ENCODE data around the gene YKT6. TPM values are rescaled to one million over a fixed set of nuclear protein-coding genes. Genes with fewer than 3 reads are reported as not detected.
"Not testable (repeated sequence)": the region's sequence is repeated elsewhere in the genome, so short reads cannot be mapped to it uniquely, and the experiment has no call there.

The YKT6 gene
- total RNA-seq, 4 donors from 2014 or later: 51.7 to 90.0 (median 60.2) TPM

GRCh38 chr7:44197474-44197873 lies 3.3 kb upstream of the YKT6 start:
- no peak for TF ChIP-seq CTCF (IDR thresholded peaks at IDR 0.05)
- no peak for TF ChIP-seq POLR2A (IDR thresholded peaks at IDR 0.05)

GRCh38 chr7:44200163-44200562 lies 615 bp upstream of the YKT6 start:
- WGBS, 2 donors: 80 to 83% methylated on average over 2 to 3 of the region's 3 CpGs
- not testable (repeated sequence) for H3K27me3 ChIP-seq; DNase-seq; H3K9me3 ChIP-seq; H3K4me3 ChIP-seq (replicated peaks in 1 of 3); H3K27ac ChIP-seq; H3K36me3 ChIP-seq
- peaks cover 13 to 15% of the 10 kb centered on the region in 2 donors for H3K4me1 ChIP-seq
- intact Hi-C loops (cut with DNase I): loop anchor here (10.0 kb wide), 1 partner anchor 75 kb away; the partner anchor contains the start of gene POLD2

More at GRCh38 chr7:44197474-44197873, 3.3 kb upstream of the YKT6 start:
- Histone ChIP-seq H3K9me3 (no peaks in the 10 kb centered on the region), H3K27me3 (no peaks in the 10 kb centered on the region), H3K27ac (no peak overlapping the region), H3K4me3 (replicated peaks in 1 of 3) (no peak overlapping the region), H3K4me1 (peaks cover 10 to 12% of the 10 kb centered on the region in 2 donors), H3K36me3 (no peaks in the 10 kb centered on the region)
- intact Hi-C loops (cut with DNase I): no loop called here
- no peak for DNase-seq
- 80 to 86% methylated on average over 7 of the region's 7 CpGs for WGBS, 2 donors

- Histone ChIP-seq H3K27ac (no peak overlapping the region), H3K9me3 (no peaks in the 10 kb centered on the region)
- intact Hi-C loops (cut with DNase I): loop anchor here (10.0 kb wide), 1 partner anchor 77 kb away; the partner anchor contains the start of gene POLD2
These were observed 1.0 kb downstream of the YKT6 start for GRCh38 chr7:44201813-44202212.

GRCh38 chr7:44206008-44206407 lies 5.2 kb downstream of the YKT6 start:
- no peak overlapping the region for H3K27ac ChIP-seq
- H3K36me3 ChIP-seq: peaks cover 48 to 57% of the 10 kb centered on the region in 2 donors
- peaks cover 13 to 15% of the 10 kb centered on the region in 2 donors for H3K4me1 ChIP-seq
- 95% methylated on average over 4 to 5 of the region's 5 CpGs for WGBS, 2 donors
- H3K27me3 ChIP-seq: no peaks in the 10 kb centered on the region
- intact Hi-C loops (cut with DNase I): loop anchor here (10.0 kb wide), 1 partner anchor 81 kb away; the partner anchor contains the start of gene POLD2
- H3K9me3 ChIP-seq: no peaks in the 10 kb centered on the region
- TF ChIP-seq POLR2A (IDR thresholded peaks at IDR 0.05) (no peak), CTCF (IDR thresholded peaks at IDR 0.05) (no peak)
- no peak overlapping the region for H3K4me3 ChIP-seq (replicated peaks in 1 of 3)
- DNase-seq: no peak

More at GRCh38 chr7:44201813-44202212, 1.0 kb downstream of the YKT6 start:
- peak overlapping the region in 1 of 3 donors; percentile 77 for H3K4me3 ChIP-seq (replicated peaks in 1 of 3)
- no peaks in the 10 kb centered on the region for H3K27me3 ChIP-seq
- peaks cover 12 to 20% of the 10 kb centered on the region in 2 donors for H3K36me3 ChIP-seq
- TF ChIP-seq POLR2A (IDR thresholded peaks at IDR 0.05) (no peak), CTCF (IDR thresholded peaks at IDR 0.05) (no peak)
- WGBS, 2 donors: 28 to 32% methylated on average over 8 of the region's 8 CpGs
- peaks cover 13 to 15% of the 10 kb centered on the region in 2 donors for H3K4me1 ChIP-seq
- DNase-seq: no peak

- TF ChIP-seq CTCF (IDR thresholded peaks at IDR 0.05): no peak
- no peak for TF ChIP-seq POLR2A (IDR thresholded peaks at IDR 0.05)
- 97% methylated on average over 7 of the region's 7 CpGs for WGBS, 2 donors
These were observed 7.3 kb downstream of the YKT6 start for GRCh38 chr7:44208085-44208484.

More at GRCh38 chr7:44208085-44208484, 7.3 kb downstream of the YKT6 start:
- Histone ChIP-seq H3K27me3 (no peaks in the 10 kb centered on the region), H3K9me3 (no peaks in the 10 kb centered on the region), H3K27ac (no peak overlapping the region), H3K36me3 (peaks cover 66 to 76% of the 10 kb centered on the region in 2 donors), H3K4me1 (no peaks in the 10 kb centered on the region), H3K4me3 (replicated peaks in 1 of 3) (no peak overlapping the region)
- no peak for DNase-seq
- intact Hi-C loops (cut with DNase I): loop anchor here (10.0 kb wide), 1 partner anchor 83 kb away; the partner anchor contains the start of gene POLD2

All from thyroid gland (tissue), 4 donors.